Neural cell (in vitro differentiated cells): ENCODE results near the gene GNE. TPM values are rescaled to one million over a fixed set of nuclear protein-coding genes. Genes with fewer than 3 reads are reported as not detected.

Source experiments
- H2AFZ ChIP-seq: fragments of 200-600, 300-800 bp; sonication (generic), shearing (Covaris generic); 2 replicates; pipeline ENCODE4 v1.6.0; 2014; ENCODE audit warnings: low read depth, mild to moderate bottlenecking, antibody characterized with exemption, low read length, moderate library complexity
- H3F3A ChIP-seq: fragments of 200-600 bp; shearing (Covaris generic); 2 replicates; pipeline ENCODE4 v1.6.1; 2016; ENCODE audit warnings: mild to moderate bottlenecking, moderate library complexity, mixed read lengths, antibody characterized with exemption, low read length; ENCODE audit not compliant: insufficient read depth, poor library complexity, severe bottlenecking
- H3K27ac ChIP-seq: fragments of 200-600, 300-800 bp; sonication (generic), shearing (Covaris generic); 2 replicates; pipeline ENCODE4 v1.5.1; 2014; ENCODE audit warnings: mild to moderate bottlenecking, low read length, moderate library complexity
- H3K27me3 ChIP-seq: fragments of 300-800, 200-600 bp; sonication (generic), shearing (Covaris generic); 2 replicates; pipeline ENCODE4 v1.6.0; 2014; ENCODE audit warnings: mild to moderate bottlenecking, low read depth, low read length, moderate library complexity; ENCODE audit not compliant: insufficient read depth
- H3K36me3 ChIP-seq: fragments of 300-800, 200-600 bp; sonication (generic), shearing (Covaris generic); 2 replicates; pipeline ENCODE4 v1.5.1; 2014; ENCODE audit warnings: mild to moderate bottlenecking, antibody characterized with exemption, low read length, moderate library complexity; ENCODE audit not compliant: insufficient read depth
- H3K4me2 ChIP-seq: fragments of 300-800, 200-600 bp; sonication (generic), shearing (Covaris generic); 2 replicates; pipeline ENCODE4 v1.6.0; 2014; ENCODE audit warnings: mild to moderate bottlenecking, low read length
- H3K4me3 ChIP-seq: fragments of 300-800, 200-600 bp; sonication (generic), shearing (Covaris generic); 2 replicates; pipeline ENCODE4 v1.5.1; 2014; ENCODE audit warnings: mild to moderate bottlenecking, low read length, moderate library complexity
- H3K79me2 ChIP-seq: fragments of 200-600 bp; shearing (Covaris generic); replicated peaks from 2 replicates; pipeline ENCODE4 v1.6.0; 2014; ENCODE audit warnings: mild to moderate bottlenecking, low read length, moderate library complexity; ENCODE audit not compliant: insufficient read depth
- H3K9ac ChIP-seq: fragments of 300-800, 200-600 bp; sonication (generic), shearing (Covaris generic); 2 replicates; pipeline ENCODE4 v1.6.1; 2016; ENCODE audit warnings: mild to moderate bottlenecking, low read length, mixed read lengths
- H3K9me2 ChIP-seq: fragments of 200-600 bp; shearing (Covaris generic); 2 replicates; pipeline ENCODE4 v1.6.1; 2016; ENCODE audit warnings: mild to moderate bottlenecking, low read length, mixed read lengths; ENCODE audit not compliant: insufficient read depth
- H3K9me3 ChIP-seq: fragments of 200-600, 300-800 bp; sonication (generic), shearing (Covaris generic); 2 replicates; pipeline ENCODE4 v1.6.1; 2016; ENCODE audit warnings: mild to moderate bottlenecking, mixed run types, low read length, moderate library complexity, mixed read lengths
- H4K20me1 ChIP-seq: fragments of 200-600 bp; shearing (Covaris generic); 2 replicates; pipeline ENCODE4 v1.6.1; 2016; ENCODE audit warnings: mild to moderate bottlenecking, mixed run types; ENCODE audit not compliant: insufficient read depth
- CTCF ChIP-seq: fragments of 450-650 bp; IDR thresholded peaks from 2 replicates; pipeline ENCODE4 v1.5.1; 2014; ENCODE audit warnings: antibody characterized with exemption, mild to moderate bottlenecking, moderate library complexity; ENCODE audit not compliant: poor library complexity, severe bottlenecking
- EP300 ChIP-seq: fragments of 450-650 bp; conservative IDR thresholded peaks from 2 replicates; pipeline ENCODE4 v1.6.1; 2014; ENCODE audit warnings: antibody characterized with exemption, mild to moderate bottlenecking, moderate library complexity; ENCODE audit not compliant: poor library complexity, severe bottlenecking
- EZH2 ChIP-seq: fragments of 200-600, 300-800 bp; shearing (Covaris generic), sonication (generic); IDR thresholded peaks from 2 replicates; pipeline ENCODE4 v1.6.1; 2014; ENCODE audit warnings: antibody characterized with exemption, low read length, borderline replicate concordance, mild to moderate bottlenecking; ENCODE audit not compliant: insufficient read depth, poor library complexity, severe bottlenecking
- MXI1 ChIP-seq: fragments of 450-650 bp; conservative IDR thresholded peaks from 2 replicates; pipeline ENCODE4 v1.6.1; 2014; ENCODE audit warnings: antibody characterized with exemption, mild to moderate bottlenecking; ENCODE audit not compliant: poor library complexity, severe bottlenecking
- POLR2AphosphoS5 ChIP-seq: IDR thresholded peaks from 2 replicates; pipeline ENCODE4 v1.6.1; 2012
- RAD21 ChIP-seq: fragments of 450-650 bp; conservative IDR thresholded peaks from 2 replicates; pipeline ENCODE4 v1.6.1; 2014; ENCODE audit warnings: antibody characterized with exemption, mild to moderate bottlenecking, moderate library complexity
- REST ChIP-seq: IDR thresholded peaks from 2 replicates; pipeline ENCODE4 v1.6.1; 2012; ENCODE audit warnings: borderline replicate concordance
- SMC3 ChIP-seq: fragments of 450-650 bp; conservative IDR thresholded peaks from 2 replicates; pipeline ENCODE4 v1.6.1; 2014; ENCODE audit warnings: antibody characterized with exemption, mild to moderate bottlenecking, moderate library complexity; ENCODE audit not compliant: poor library complexity
- TAF1 ChIP-seq: IDR thresholded peaks from 2 replicates; pipeline ENCODE4 v1.6.1; 2012; ENCODE audit warnings: low read depth
- polyA plus RNA-seq: library from polyadenylated mRNA; depleted of rRNA; stranded (reverse); fragments of >200 nt; gene quantifications from 2 replicates; pipeline ENCODE4 v1.2.3, GENCODE V29; 2014

GNE gene
- polyA plus RNA-seq, 1 donor from 2014 or later, result 22.7 TPM

- no peaks in the 10 kb centered on the region for H3K79me2 ChIP-seq
- no peaks in the 10 kb centered on the region for H3K27me3 ChIP-seq
- TF ChIP-seq MXI1, result no peak
- no peak for TF ChIP-seq CTCF
- TF ChIP-seq SMC3, result no peak
- TF ChIP-seq EZH2, result no peak
- no peak for TF ChIP-seq RAD21
- TF ChIP-seq POLR2AphosphoS5, result no peak
- TF ChIP-seq EP300, result no peak
- TF ChIP-seq TAF1, result no peak
- no peak for TF ChIP-seq REST
- H3K4me3 ChIP-seq, result no peak overlapping the region
- H3K9ac ChIP-seq, result no peak overlapping the region
- no peaks in the 10 kb centered on the region for H4K20me1 ChIP-seq
- no peak overlapping the region for H2AFZ ChIP-seq
- H3F3A ChIP-seq, result no peaks in the 10 kb centered on the region
- no peaks in the 10 kb centered on the region for H3K9me3 ChIP-seq
- H3K36me3 ChIP-seq, result peaks cover 10% of the 10 kb centered on the region
- no peak overlapping the region for H3K27ac ChIP-seq
- H3K9me2 ChIP-seq, result no peaks in the 10 kb centered on the region
- no peak overlapping the region for H3K4me2 ChIP-seq
Observed at GRCh38 chr9:36207016-36207415, 51.2 kb downstream of the GNE start.

GRCh38 chr9:36204906-36205547 lies 53.2 kb downstream of the GNE start:
- H3F3A ChIP-seq, result no peaks in the 10 kb centered on the region
- no peaks in the 10 kb centered on the region for H3K9me2 ChIP-seq
- H3K79me2 ChIP-seq, result no peaks in the 10 kb centered on the region
- H2AFZ ChIP-seq, result no peak overlapping the region
- TF ChIP-seq MXI1, result no peak
- TF ChIP-seq RAD21, result no peak
- TF ChIP-seq POLR2AphosphoS5, result no peak
- TF ChIP-seq EZH2, result no peak
- no peak for TF ChIP-seq CTCF
- no peak for TF ChIP-seq SMC3
- no peak for TF ChIP-seq EP300
- no peak for TF ChIP-seq TAF1
- no peak overlapping the region for H3K4me2 ChIP-seq
- H4K20me1 ChIP-seq, result no peaks in the 10 kb centered on the region
- H3K4me3 ChIP-seq, result no peak overlapping the region
- H3K27ac ChIP-seq, result no peak overlapping the region
- no peaks in the 10 kb centered on the region for H3K27me3 ChIP-seq
- H3K9me3 ChIP-seq, result no peaks in the 10 kb centered on the region
- no peak overlapping the region for H3K9ac ChIP-seq
- H3K36me3 ChIP-seq, result peaks cover 6% of the 10 kb centered on the region
